PC-9 (cell line): ENCODE measurements around the gene PRKAR1A. TPM values are rescaled to one million over a fixed set of nuclear protein-coding genes. Genes with fewer than 3 reads are reported as not detected.

Experiments used
- BruUV-seq: library from RNA; stranded (reverse); fragments of 400-500 nt; replicated peaks from 2 replicates; lab custom pipeline; 2021; lab: Mats Ljungman, UMichigan
- CTCF ChIA-PET: fragments of 300-600 bp; sonication (Branson Sonifier 250); formaldehyde crosslinking; loops from one replicate; lab custom pipeline; 2022; ENCODE audit warnings: antibody characterized with exemption; lab: Charles Lee
- POLR2A ChIA-PET: fragments of 300-600 bp; sonication (Branson Sonifier 250); formaldehyde crosslinking; loops from one replicate; lab custom pipeline; 2022; ENCODE audit warnings: antibody characterized with exemption; ENCODE audit not compliant: unreplicated experiment; lab: Charles Lee
- DNase-seq, 2 experiments: peaks; one replicate each; pipeline versions ENCODE4 v3.0.0 to v3.0.0-alpha.2; 2015 to 2022; ENCODE audit warnings: mixed read lengths in 1 of 2
- H2AFZ ChIP-seq: fragments of 200-600 bp; sonication (generic); 2 replicates; pipeline ENCODE4 v1.8.1; 2017; ENCODE audit warnings: antibody characterized with exemption
- H3F3A ChIP-seq: fragments of 200-600 bp; sonication (generic); 2 replicates; pipeline ENCODE4 v1.8.1; 2017; ENCODE audit warnings: antibody characterized with exemption, mild to moderate bottlenecking, low read depth; ENCODE audit not compliant: insufficient read depth
- H3K27ac ChIP-seq: fragments of 200-600 bp; sonication (generic); 2 replicates; pipeline ENCODE4 v1.6.1; 2016; ENCODE audit warnings: mixed run types
- H3K27me3 ChIP-seq: fragments of 200-600 bp; sonication (generic); 2 replicates; pipeline ENCODE4 v1.6.1; 2016; ENCODE audit warnings: low read depth, mixed run types; ENCODE audit not compliant: insufficient read depth
- H3K36me3 ChIP-seq: fragments of 200-600 bp; sonication (generic); 2 replicates; pipeline ENCODE4 v1.6.1; 2016; ENCODE audit warnings: low read depth, mixed run types
- H3K4me1 ChIP-seq: fragments of 200-600 bp; sonication (generic); replicated peaks from 2 replicates; pipeline ENCODE4 v1.6.1; 2016; ENCODE audit warnings: mixed run types; ENCODE audit not compliant: insufficient read depth
- H3K4me2 ChIP-seq: fragments of 200-600 bp; sonication (generic); 2 replicates; pipeline ENCODE4 v1.6.1; 2017; ENCODE audit warnings: mixed run types
- H3K4me3 ChIP-seq: fragments of 200-600 bp; sonication (generic); 2 replicates; pipeline ENCODE4 v1.6.1; 2016; ENCODE audit warnings: mixed run types
- H3K79me2 ChIP-seq: fragments of 200-600 bp; sonication (generic); 2 replicates; pipeline ENCODE4 v1.6.1; 2017; ENCODE audit warnings: low read depth, mixed run types
- H3K9me2 ChIP-seq: fragments of 200-600 bp; sonication (generic); 2 replicates; pipeline ENCODE4 v1.8.1; 2017; ENCODE audit warnings: mild to moderate bottlenecking; ENCODE audit not compliant: insufficient read depth
- H3K9me3 ChIP-seq: fragments of 200-600 bp; sonication (generic); 2 replicates; pipeline ENCODE4 v1.8.1; 2016; ENCODE audit warnings: low read depth; ENCODE audit not compliant: insufficient read depth
- H4K20me1 ChIP-seq: fragments of 200-600 bp; sonication (generic); 2 replicates; pipeline ENCODE4 v1.8.1; 2017; ENCODE audit not compliant: insufficient read depth
- CTCF ChIP-seq: fragments of 200-600 bp; sonication (generic); conservative IDR thresholded peaks from 2 replicates; pipeline ENCODE4 v1.6.1; 2017; ENCODE audit warnings: mixed run types, antibody characterized with exemption, mild to moderate bottlenecking, moderate library complexity
- EZH2 ChIP-seq: fragments of 200-600 bp; sonication (generic); IDR thresholded peaks from 2 replicates; pipeline ENCODE4 v1.8.0; 2017; ENCODE audit warnings: antibody characterized with exemption, low read depth
- intact Hi-C: fragments of 100-400 bp; cut with micrococcal nuclease; formaldehyde crosslinking; loops from one replicate; pipeline ENCODE4 v1.10.0; 2022; ENCODE audit not compliant: unreplicated experiment
- total RNA-seq: library from RNA; stranded (reverse); gene quantifications from 2 replicates; pipeline ENCODE4 v1.2.3, GENCODE V29; 2021

The PRKAR1A gene
- total RNA-seq, 1 experiment from 2014 or later, result 161 TPM

GRCh38 chr17:68576811-68577496 is 64.7 kb downstream of the PRKAR1A start:
- Histone ChIP-seq H3F3A (no peaks in the 10 kb centered on the region), H3K36me3 (no peaks in the 10 kb centered on the region), H2AFZ (no peak overlapping the region), H3K4me2 (no peak overlapping the region), H3K4me1 (no peaks in the 10 kb centered on the region), H4K20me1 (no peaks in the 10 kb centered on the region), H3K27me3 (no peaks in the 10 kb centered on the region), H3K9me2 (no peaks in the 10 kb centered on the region; the same call in 1 of the 2 replicates), H3K9me3 (no peaks in the 10 kb centered on the region), H3K79me2 (no peaks in the 10 kb centered on the region), H3K4me3 (no peak overlapping the region), H3K27ac (no peak overlapping the region)
- BruUV-seq, result no TSS peak
- no peak for DNase-seq
- intact Hi-C loops, result no loop called here
- no peak for TF ChIP-seq CTCF
- no peak for TF ChIP-seq EZH2
- POLR2A ChIA-PET, result no interaction called here
- CTCF ChIA-PET, result no interaction called here

GRCh38 chr17:68577497-68577821 is 65.2 kb downstream of the PRKAR1A start:
- Histone ChIP-seq H3K4me2 (no peak overlapping the region), H2AFZ (no peak overlapping the region), H3K79me2 (no peaks in the 10 kb centered on the region), H4K20me1 (no peaks in the 10 kb centered on the region), H3F3A (no peaks in the 10 kb centered on the region), H3K4me3 (no peak overlapping the region), H3K9me2 (no peaks in the 10 kb centered on the region; the same call in 1 of the 2 replicates), H3K9me3 (no peaks in the 10 kb centered on the region), H3K27me3 (no peaks in the 10 kb centered on the region), H3K36me3 (no peaks in the 10 kb centered on the region), H3K4me1 (no peaks in the 10 kb centered on the region), H3K27ac (no peak overlapping the region)
- intact Hi-C loops, result no loop called here
- DNase-seq, result no peak
- no TSS peak for BruUV-seq
- TF ChIP-seq CTCF, result no peak
- POLR2A ChIA-PET, result no interaction called here
- CTCF ChIA-PET, result no interaction called here

GRCh38 chr17:68578236-68578635 is 66.0 kb downstream of the PRKAR1A start:
- POLR2A ChIA-PET, result no interaction called here
- Histone ChIP-seq H3K4me1 (no peaks in the 10 kb centered on the region), H3K4me3 (no peak overlapping the region), H3K36me3 (no peaks in the 10 kb centered on the region), H4K20me1 (no peaks in the 10 kb centered on the region), H3K4me2 (no peak overlapping the region), H3K9me2 (no peaks in the 10 kb centered on the region; the same call in 1 of the 2 replicates), H3F3A (no peaks in the 10 kb centered on the region), H3K27me3 (no peaks in the 10 kb centered on the region), H3K9me3 (no peaks in the 10 kb centered on the region), H3K79me2 (no peaks in the 10 kb centered on the region), H3K27ac (no peak overlapping the region), H2AFZ (no peak overlapping the region)
- CTCF ChIA-PET, result no interaction called here
- TF ChIP-seq EZH2, result no peak
- TF ChIP-seq CTCF, result no peak
- no TSS peak for BruUV-seq
- intact Hi-C loops, result no loop called here
- DNase-seq, result no peak
